ENCODE data around the gene ADTRP.

GRCh38 chr6:11783524-11784064 is 5.0 kb upstream of the ADTRP start:
- TF ChIP-seq EZH2 (IDR thresholded peaks at IDR 0.05; ENCODE audit: low read length) (no peak), CTCF (optimal IDR thresholded peaks at IDR 0.05 in 1 of 3, IDR thresholded peaks at IDR 0.05 in 1 of 3, conservative IDR thresholded peaks at IDR 0.05 in 1 of 3; ENCODE audit: extremely low read depth in 1 of 3, insufficient read depth in 2 of 3, low read length in 3 of 3) (no peak)
